Measurements from ENCODE around the gene SLC20A1.

- TF ChIP-seq POLR2A (IDR thresholded peaks at IDR 0.05) (no peak), CTCF (IDR thresholded peaks at IDR 0.05) (no peak), POLR2AphosphoS5 (IDR thresholded peaks at IDR 0.05) (no peak)
Measured at GRCh38 chr2:112603731-112604130, 42.0 kb upstream of the SLC20A1 start.
